ENCODE results near the gene ZNF438. TPM values are rescaled to one million over a fixed set of nuclear protein-coding genes. Genes with fewer than 3 reads are reported as not detected.

The ZNF438 gene
- total and polyA plus RNA-seq, 2 of the 4 experiments (the other 2 are of a cell fraction) = 1.8 to 2.9 TPM

DNA sequence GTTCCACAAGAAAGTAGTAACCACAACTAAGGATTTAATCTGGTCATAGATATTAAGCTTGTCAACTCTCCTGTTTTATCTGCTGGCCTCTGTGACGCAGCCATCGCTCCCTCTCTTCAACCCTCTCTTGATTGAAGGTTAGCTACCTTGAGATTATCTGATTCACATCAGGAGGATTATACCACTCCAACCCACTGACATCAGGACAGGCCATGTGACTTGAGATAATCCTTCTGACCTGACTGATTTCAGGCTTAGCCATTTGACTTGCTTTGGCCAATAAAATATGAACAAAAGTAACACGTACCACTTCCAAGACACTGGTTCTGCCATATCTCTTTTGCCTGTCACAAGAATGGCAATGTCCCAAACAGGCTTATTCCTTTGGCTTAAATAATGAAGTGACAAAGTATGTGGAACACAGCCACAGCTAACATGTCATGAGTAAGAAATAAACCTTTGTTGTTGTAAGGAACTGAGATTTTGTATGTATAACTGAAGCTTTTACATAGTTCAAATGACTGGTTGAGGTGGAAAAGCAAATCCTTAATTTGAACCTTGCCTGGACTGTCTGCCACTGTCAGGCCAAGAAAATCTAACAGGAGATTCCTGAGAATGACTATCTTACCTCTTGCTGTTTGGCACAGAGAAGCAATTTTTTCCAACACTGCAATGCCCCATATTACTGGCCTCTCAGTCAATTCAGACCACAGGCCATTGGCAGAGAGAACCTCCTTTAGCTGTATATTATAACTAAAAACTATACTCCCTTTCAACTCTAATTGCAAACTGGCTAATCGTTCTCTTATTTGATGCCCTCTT, 13.9 kb downstream of the ZNF438 start:
- DNase-seq (no peak), ATAC-seq (ENCODE audit: low read depth) (no peak)
- Histone ChIP-seq H3K27ac (ENCODE audit: insufficient read depth, low read length) (no peak overlapping the region), H2BK15ac (ENCODE audit: low read depth, low read length) (peak overlapping the region; percentile 17; the same call in 1 of the 3 replicates), H3K9ac (ENCODE audit: low read depth, low read length) (no peak overlapping the region), H4K8ac (ENCODE audit: low read depth in 2 of 2, low read length in 2 of 2) (no peak overlapping the region; a peak in 1 of 4 replicates), H3K4me3 (ENCODE audit: insufficient read depth, low read depth, low read length) (no peak overlapping the region), H3K4me1 (ENCODE audit: control insufficient read depth, insufficient read depth, low read length) (no peaks in the 10 kb centered on the region; the same call in 1 of the 2 replicates), H3K14ac (replicated peaks; ENCODE audit: low read depth, low read length) (0 out of 2 replicates have a peak overlapping the region, but pooled peaks have one; percentile 31), H3K9me3 (ENCODE audit: control insufficient read depth, insufficient read depth, low read length) (no peaks in the 10 kb centered on the region), H3K18ac (ENCODE audit: low read depth, low read length) (no peak overlapping the region), H4K20me1 (ENCODE audit: insufficient read depth, low read length) (no peaks in the 10 kb centered on the region), H2BK5ac (ENCODE audit: low read depth, low read length, poor library complexity, severe bottlenecking) (no peak overlapping the region), H2AK9ac (replicated peaks; ENCODE audit: low read depth, low read length, poor library complexity) (no peak overlapping the region), H3K9me1 (ENCODE audit: insufficient read depth, low read length) (no peaks in the 10 kb centered on the region; the same call in 1 of the 2 replicates), H4K91ac (ENCODE audit: insufficient read depth, low read depth, low read length) (no peak overlapping the region), H2BK20ac (ENCODE audit: low read depth, low read length) (no peak overlapping the region), H3K27me3 (ENCODE audit: control insufficient read depth, insufficient read depth, low read length) (no peaks in the 10 kb centered on the region), H3K4me2 (ENCODE audit: low read depth, low read length) (no peak overlapping the region), H3K36me3 (ENCODE audit: control insufficient read depth, insufficient read depth, low read length) (no peaks in the 10 kb centered on the region), H4K5ac (ENCODE audit: low read depth, low read length) (no peak overlapping the region), H3K4ac (ENCODE audit: low read depth, low read length) (no peak overlapping the region), H2AFZ (replicated peaks; ENCODE audit: low read length, poor library complexity) (no peak overlapping the region), H3K79me1 (ENCODE audit: low read depth in 1 of 2, low read length in 2 of 2) (peaks cover 10 to 33% of the 10 kb centered on the region in 2 experiments), H2BK120ac (ENCODE audit: low read depth, low read length) (no peak overlapping the region), H3K56ac (ENCODE audit: extremely low read depth, insufficient read depth, low read length) (no peak overlapping the region), H3K23ac (ENCODE audit: low read depth, low read length) (0 out of 2 replicates have a peak overlapping the region, but pooled peaks have one; percentile 32), H2AK5ac (ENCODE audit: low read depth, low read length) (peak overlapping the region; percentile 35; the same call in 1 of the 2 replicates)
- ChIA-PET CTCF (no interaction called here), POLR2A (ENCODE audit: unreplicated experiment) (interaction anchor here (0.6 kb wide), 1 partner anchor 14 kb away, joined by 3 read pairs; the partner anchor contains the start of gene ZNF438)
- BruUV-seq (replicated peaks) = no TSS peak
- intact Hi-C loops (cut with micrococcal nuclease) (no loop called here), dilution Hi-C loops (cut with HindIII; ENCODE audit: low sequenced_read_pairs, unreplicated experiment) (no loop called here), in situ Hi-C loops (cut with MboI; ENCODE audit: low sequenced_read_pairs) (no loop called here)
- 100% methylated on average over 1 of the region's 4 CpGs; no CpG with 5 or more reads in 1 of the 2 experiments for WGBS, 2 experiments (ENCODE audit: extremely low coverage in 2 of 2, insufficient read length in 1 of 2)
- TF ChIP-seq BHLHE40 (IDR thresholded peaks at IDR 0.05; ENCODE audit: low read depth, low read length) (no peak), NFE2L2 (IDR thresholded peaks at IDR 0.05; ENCODE audit: low read depth, low read length) (no peak), POLR2A (IDR thresholded peaks at IDR 0.05; ENCODE audit: low read depth, low read length) (no peak), MXI1 (IDR thresholded peaks at IDR 0.05; ENCODE audit: borderline replicate concordance, low read depth, low read length) (no peak), MAZ (IDR thresholded peaks at IDR 0.05; ENCODE audit: borderline replicate concordance, low read depth, low read length) (no peak), FOS (IDR thresholded peaks at IDR 0.05; ENCODE audit: low read depth, low read length) (no peak), CHD1 (IDR thresholded peaks at IDR 0.05; ENCODE audit: low read depth, low read length) (no peak), RAD21 (IDR thresholded peaks at IDR 0.05; ENCODE audit: low read length) (no peak), RCOR1 (IDR thresholded peaks at IDR 0.05; ENCODE audit: insufficient replicate concordance, low read length) (no peak), SMC3 (IDR thresholded peaks at IDR 0.05; ENCODE audit: low read depth, low read length) (no peak), RFX5 (IDR thresholded peaks at IDR 0.05; ENCODE audit: low read depth, low read length) (no peak)
- TF ChIP-seq, protein P1, sequence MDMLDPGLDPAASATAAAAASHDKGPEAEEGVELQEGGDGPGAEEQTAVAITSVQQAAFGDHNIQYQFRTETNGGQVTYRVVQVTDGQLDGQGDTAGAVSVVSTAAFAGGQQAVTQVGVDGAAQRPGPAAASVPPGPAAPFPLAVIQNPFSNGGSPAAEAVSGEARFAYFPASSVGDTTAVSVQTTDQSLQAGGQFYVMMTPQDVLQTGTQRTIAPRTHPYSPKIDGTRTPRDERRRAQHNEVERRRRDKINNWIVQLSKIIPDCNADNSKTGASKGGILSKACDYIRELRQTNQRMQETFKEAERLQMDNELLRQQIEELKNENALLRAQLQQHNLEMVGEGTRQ (IDR thresholded peaks at IDR 0.05; ENCODE audit: low read depth, low read length) = no peak
- TF ChIP-seq, protein P2, sequence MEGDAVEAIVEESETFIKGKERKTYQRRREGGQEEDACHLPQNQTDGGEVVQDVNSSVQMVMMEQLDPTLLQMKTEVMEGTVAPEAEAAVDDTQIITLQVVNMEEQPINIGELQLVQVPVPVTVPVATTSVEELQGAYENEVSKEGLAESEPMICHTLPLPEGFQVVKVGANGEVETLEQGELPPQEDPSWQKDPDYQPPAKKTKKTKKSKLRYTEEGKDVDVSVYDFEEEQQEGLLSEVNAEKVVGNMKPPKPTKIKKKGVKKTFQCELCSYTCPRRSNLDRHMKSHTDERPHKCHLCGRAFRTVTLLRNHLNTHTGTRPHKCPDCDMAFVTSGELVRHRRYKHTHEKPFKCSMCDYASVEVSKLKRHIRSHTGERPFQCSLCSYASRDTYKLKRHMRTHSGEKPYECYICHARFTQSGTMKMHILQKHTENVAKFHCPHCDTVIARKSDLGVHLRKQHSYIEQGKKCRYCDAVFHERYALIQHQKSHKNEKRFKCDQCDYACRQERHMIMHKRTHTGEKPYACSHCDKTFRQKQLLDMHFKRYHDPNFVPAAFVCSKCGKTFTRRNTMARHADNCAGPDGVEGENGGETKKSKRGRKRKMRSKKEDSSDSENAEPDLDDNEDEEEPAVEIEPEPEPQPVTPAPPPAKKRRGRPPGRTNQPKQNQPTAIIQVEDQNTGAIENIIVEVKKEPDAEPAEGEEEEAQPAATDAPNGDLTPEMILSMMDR (conservative IDR thresholded peaks at IDR 0.05; ENCODE audit: low read depth, low read length) = no peak
- TF ChIP-seq, protein P3, sequence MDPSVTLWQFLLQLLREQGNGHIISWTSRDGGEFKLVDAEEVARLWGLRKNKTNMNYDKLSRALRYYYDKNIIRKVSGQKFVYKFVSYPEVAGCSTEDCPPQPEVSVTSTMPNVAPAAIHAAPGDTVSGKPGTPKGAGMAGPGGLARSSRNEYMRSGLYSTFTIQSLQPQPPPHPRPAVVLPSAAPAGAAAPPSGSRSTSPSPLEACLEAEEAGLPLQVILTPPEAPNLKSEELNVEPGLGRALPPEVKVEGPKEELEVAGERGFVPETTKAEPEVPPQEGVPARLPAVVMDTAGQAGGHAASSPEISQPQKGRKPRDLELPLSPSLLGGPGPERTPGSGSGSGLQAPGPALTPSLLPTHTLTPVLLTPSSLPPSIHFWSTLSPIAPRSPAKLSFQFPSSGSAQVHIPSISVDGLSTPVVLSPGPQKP (IDR thresholded peaks at IDR 0.05; ENCODE audit: borderline replicate concordance, low read depth, low read length) = no peak
